ENCODE results near the gene MAN1C1. TPM values are rescaled to one million over a fixed set of nuclear protein-coding genes. Genes with fewer than 3 reads are reported as not detected.

The MAN1C1 gene
- total RNA-seq, 1 donor from 2014 or later = 10.9 TPM

GRCh38 chr1:25798666-25799351 is 182.2 kb downstream of the MAN1C1 start:
- H3K4me3 Mint-ChIP-seq (ENCODE audit: unreplicated experiment) = peak overlapping the region; percentile 7

DNA sequence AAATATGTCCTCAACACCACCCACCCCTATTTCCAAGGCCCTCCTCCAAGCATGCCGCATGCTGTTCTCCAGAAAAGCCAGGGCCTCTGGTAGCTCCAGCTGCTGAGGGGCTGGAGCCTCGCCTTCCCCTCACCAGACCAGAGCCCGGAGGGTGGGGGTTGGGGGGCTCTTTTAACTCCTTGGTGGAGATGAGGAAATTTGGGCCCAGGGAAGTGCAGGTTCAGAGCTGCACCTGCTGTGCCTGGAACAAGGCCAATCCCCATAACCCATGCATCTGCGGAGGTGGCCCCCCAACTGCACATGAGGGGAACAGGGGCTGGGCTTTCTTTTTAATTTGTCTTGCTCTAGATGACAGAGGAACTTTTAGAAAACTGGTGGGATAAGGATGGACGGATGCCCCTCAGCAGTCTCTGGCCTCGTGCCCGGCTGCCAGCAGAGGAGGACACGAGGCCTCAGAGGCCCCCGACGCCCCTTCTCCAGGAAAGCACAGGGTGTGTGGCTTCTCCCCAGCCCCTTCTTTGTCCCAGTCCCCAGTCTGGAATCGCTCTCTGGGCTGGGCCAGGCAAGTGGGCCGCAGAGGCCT is 182.9 kb downstream of the MAN1C1 start:
- DNase-seq (ENCODE audit: low spot score) = no peak
- H3K9me3 Mint-ChIP-seq (ENCODE audit: low read depth) = no peaks in the 10 kb centered on the region

More at GRCh38 chr1:25798666-25799351, 182.2 kb downstream of the MAN1C1 start:
- no peaks in the 10 kb centered on the region for H3K27me3 Mint-ChIP-seq (ENCODE audit: low read depth)
- no peak overlapping the region for H3K27ac Mint-ChIP-seq (ENCODE audit: unreplicated experiment)
- peaks cover 47% of the 10 kb centered on the region for H3K4me1 Mint-ChIP-seq (ENCODE audit: low read depth)
- no peak for TF ChIP-seq CTCF (IDR thresholded peaks at IDR 0.05)
- no peaks in the 10 kb centered on the region for H3K36me3 Mint-ChIP-seq (ENCODE audit: low read depth)
- no peak for DNase-seq (ENCODE audit: low spot score)
- no peaks in the 10 kb centered on the region for H3K9me3 Mint-ChIP-seq (ENCODE audit: low read depth)

GRCh38 chr1:25799935-25800702 is 183.5 kb downstream of the MAN1C1 start, which contains the start of gene SELENON:
TSS of gene SELENON (plus strand) at chr1:25800193. CDS start at chr1:25800231, 38 bp downstream.
- no peak for DNase-seq (ENCODE audit: low spot score)
- peaks cover 51% of the 10 kb centered on the region for H3K4me1 Mint-ChIP-seq (ENCODE audit: low read depth)
- no peak for TF ChIP-seq CTCF (IDR thresholded peaks at IDR 0.05)

More for the DNA sequence above, 182.9 kb downstream of the MAN1C1 start:
- Mint-ChIP-seq H3K27me3 (ENCODE audit: low read depth) (no peaks in the 10 kb centered on the region), H3K36me3 (ENCODE audit: low read depth) (no peaks in the 10 kb centered on the region), H3K4me3 (ENCODE audit: unreplicated experiment) (peak overlapping the region; percentile 56), H3K4me1 (ENCODE audit: low read depth) (peaks cover 48% of the 10 kb centered on the region), H3K27ac (ENCODE audit: unreplicated experiment) (peak overlapping the region; percentile 32)
- TF ChIP-seq CTCF (IDR thresholded peaks at IDR 0.05) = no peak

DNA sequence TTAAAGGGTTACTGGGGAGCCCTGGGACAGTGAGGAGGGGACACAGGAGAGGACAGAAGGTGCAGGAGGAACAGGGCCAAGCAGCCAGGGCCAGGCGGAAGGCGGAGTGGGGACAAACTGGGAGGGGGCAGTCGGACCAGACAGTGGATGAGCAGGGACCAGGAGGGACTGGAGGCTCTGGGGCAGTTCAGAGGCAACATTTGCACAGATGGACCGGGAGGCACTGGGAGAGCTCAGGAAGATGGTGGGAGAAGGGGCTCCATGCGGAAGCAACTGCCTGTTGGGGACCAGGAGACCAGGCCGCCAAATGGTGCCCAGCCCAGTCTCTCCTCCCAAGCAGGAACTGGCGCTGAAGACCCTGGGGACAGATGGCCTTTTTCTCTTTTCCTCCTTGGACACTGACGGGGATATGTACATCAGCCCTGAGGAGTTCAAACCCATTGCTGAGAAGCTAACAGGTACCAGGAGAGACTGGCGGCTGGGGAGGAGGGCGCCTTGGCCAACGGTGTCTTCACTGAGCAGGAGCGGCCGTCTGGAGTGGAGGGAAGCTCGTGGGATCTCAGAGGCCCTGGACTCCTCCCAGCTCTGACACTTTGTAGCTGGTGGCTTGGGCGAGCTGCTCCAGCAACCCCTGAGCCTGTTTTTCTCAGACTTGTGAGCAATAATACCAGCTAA is 184.2 kb downstream of the MAN1C1 start:
- no peaks in the 10 kb centered on the region for H3K9me3 Mint-ChIP-seq (ENCODE audit: low read depth)
- H3K4me1 Mint-ChIP-seq (ENCODE audit: low read depth) = peaks cover 52% of the 10 kb centered on the region
- no peaks in the 10 kb centered on the region for H3K27me3 Mint-ChIP-seq (ENCODE audit: low read depth)
- DNase-seq (ENCODE audit: low spot score) = no peak
- peak overlapping the region; percentile 68 for H3K27ac Mint-ChIP-seq (ENCODE audit: unreplicated experiment)
- peak overlapping the region; percentile 86 for H3K4me3 Mint-ChIP-seq (ENCODE audit: unreplicated experiment)
- H3K36me3 Mint-ChIP-seq (ENCODE audit: low read depth) = peaks cover under 1% of the 10 kb centered on the region
- no peak for TF ChIP-seq CTCF (IDR thresholded peaks at IDR 0.05)

More at GRCh38 chr1:25799935-25800702, 183.5 kb downstream of the MAN1C1 start, which contains the start of gene SELENON:
- H3K36me3 Mint-ChIP-seq (ENCODE audit: low read depth) = no peaks in the 10 kb centered on the region
- H3K9me3 Mint-ChIP-seq (ENCODE audit: low read depth) = no peaks in the 10 kb centered on the region
- peak within 1 kb of the TSS; percentile 68 for H3K27ac Mint-ChIP-seq (ENCODE audit: unreplicated experiment)
- no peaks in the 10 kb centered on the region for H3K27me3 Mint-ChIP-seq (ENCODE audit: low read depth)
- peak within 1 kb of the TSS; percentile 86 for H3K4me3 Mint-ChIP-seq (ENCODE audit: unreplicated experiment)
